ENCODE measurements around the gene LMAN1. TPM values are rescaled to one million over a fixed set of nuclear protein-coding genes. Genes with fewer than 3 reads are reported as not detected.

Gene LMAN1
- polyA plus RNA-seq, 1 donor from 2014 or later: 49.8 TPM

GRCh38 chr18:59278793-59279192 is 80.3 kb downstream of the LMAN1 start:
- H3F3A ChIP-seq (ENCODE audit: insufficient read depth, low read length, poor library complexity, severe bottlenecking): no peaks in the 10 kb centered on the region
- H4K20me1 ChIP-seq (ENCODE audit: insufficient read depth): no peaks in the 10 kb centered on the region
- TF ChIP-seq TAF1 (IDR thresholded peaks at IDR 0.05; ENCODE audit: low read depth): no peak
- no peak overlapping the region for H3K4me2 ChIP-seq (ENCODE audit: low read length)
- no peaks in the 10 kb centered on the region for H3K9me3 ChIP-seq (ENCODE audit: low read length)
- H3K4me3 ChIP-seq (ENCODE audit: low read length): no peak overlapping the region
- no peaks in the 10 kb centered on the region for H3K79me2 ChIP-seq (replicated peaks; ENCODE audit: insufficient read depth, low read length)
- no peak overlapping the region for H3K27ac ChIP-seq (ENCODE audit: low read length)
- no peak overlapping the region for H3K9ac ChIP-seq (ENCODE audit: low read length)
- H2AFZ ChIP-seq (ENCODE audit: low read depth, low read length): no peak overlapping the region
- H3K27me3 ChIP-seq (ENCODE audit: insufficient read depth, low read depth, low read length): peaks cover 71% of the 10 kb centered on the region
- no peaks in the 10 kb centered on the region for H3K36me3 ChIP-seq (ENCODE audit: insufficient read depth, low read length)
- no peaks in the 10 kb centered on the region for H3K9me2 ChIP-seq (ENCODE audit: insufficient read depth, low read length)

Other genes with a start within 250 kb of the LMAN1 start
- 211 and 245 TPM in 2 replicates for gene SEC11C, start 219.4 kb downstream of the LMAN1 start, polyA plus RNA-seq
- gene GRP, start 139.1 kb downstream of the LMAN1 start, polyA plus RNA-seq: not detected in 2 replicates
- not detected in 2 replicates for gene RAX, start 85.8 kb downstream of the LMAN1 start, polyA plus RNA-seq
- gene CPLX4, start 40.6 kb downstream of the LMAN1 start, polyA plus RNA-seq: not detected in 2 replicates